ENCODE measurements around the gene NELL2. TPM values are rescaled to one million over a fixed set of nuclear protein-coding genes. Genes with fewer than 3 reads are reported as not detected.

Gene NELL2
- polyA plus RNA-seq, 3 donors = 0.09 to 0.98 (median 0.39) TPM

DNA sequence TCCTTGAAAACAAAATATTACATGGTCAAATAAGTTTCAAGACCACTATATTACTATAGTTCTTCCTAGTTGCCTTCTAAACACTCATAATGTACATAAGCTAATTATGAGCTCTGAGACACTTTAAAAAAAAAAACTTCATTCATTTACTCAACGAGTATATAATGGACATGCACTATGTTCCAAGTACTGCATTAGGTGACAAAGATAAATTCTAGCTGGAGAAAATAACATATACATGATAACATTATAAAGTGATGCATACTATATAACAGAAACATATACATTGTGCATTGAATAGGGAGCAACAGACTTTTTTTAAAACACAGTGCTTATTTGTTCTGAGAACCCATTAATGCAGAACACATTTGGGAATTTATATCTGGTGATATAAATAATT is 202.3 kb downstream of the NELL2 start:
- peaks cover 2 to 6% of the 10 kb centered on the region in 2 donors for H3K9me3 ChIP-seq (replicated peaks in 1 of 2; ENCODE audit: control insufficient read depth in 1 of 2, insufficient read depth in 1 of 2, low read length in 2 of 2)
- no peaks in the 10 kb centered on the region for H3K4me1 Mint-ChIP-seq
- no peak overlapping the region for H3K27ac ChIP-seq (ENCODE audit: low read depth in 1 of 2, low read length in 2 of 2)
- H3K9me3 Mint-ChIP-seq = peaks cover 0 to 10% (median 6%) of the 10 kb centered on the region in 7 donors
- no peaks in the 10 kb centered on the region for H3K27me3 ChIP-seq (ENCODE audit: control insufficient read depth in 2 of 2, insufficient read depth in 2 of 2, low read length in 2 of 2)
- H3K79me2 ChIP-seq (ENCODE audit: insufficient read depth, low read length) = no peaks in the 10 kb centered on the region
- H4K20me1 ChIP-seq (ENCODE audit: insufficient read depth, low read length) = no peaks in the 10 kb centered on the region
- intact Hi-C loops (cut with micrococcal nuclease) = no loop called here
- no peak overlapping the region for H3K4me3 Mint-ChIP-seq
- no peaks in the 10 kb centered on the region for H3K36me3 Mint-ChIP-seq
- no peaks in the 10 kb centered on the region for H3K4me1 ChIP-seq (ENCODE audit: control insufficient read depth in 1 of 2, insufficient read depth in 2 of 2, low read length in 2 of 2)
- no peak overlapping the region for H3K4me3 ChIP-seq (replicated peaks in 1 of 3; ENCODE audit: low read depth in 2 of 3, low read length in 3 of 3)
- no peak overlapping the region for H3K27ac Mint-ChIP-seq
- no peaks in the 10 kb centered on the region for H3K36me3 ChIP-seq (replicated peaks in 1 of 2; ENCODE audit: control insufficient read depth in 1 of 2, insufficient read depth in 2 of 2, low read length in 2 of 2)
- no peak overlapping the region for H3K4me2 ChIP-seq (replicated peaks; ENCODE audit: extremely low read depth, low read length, poor library complexity, severe bottlenecking)
- TF ChIP-seq, protein P1, sequence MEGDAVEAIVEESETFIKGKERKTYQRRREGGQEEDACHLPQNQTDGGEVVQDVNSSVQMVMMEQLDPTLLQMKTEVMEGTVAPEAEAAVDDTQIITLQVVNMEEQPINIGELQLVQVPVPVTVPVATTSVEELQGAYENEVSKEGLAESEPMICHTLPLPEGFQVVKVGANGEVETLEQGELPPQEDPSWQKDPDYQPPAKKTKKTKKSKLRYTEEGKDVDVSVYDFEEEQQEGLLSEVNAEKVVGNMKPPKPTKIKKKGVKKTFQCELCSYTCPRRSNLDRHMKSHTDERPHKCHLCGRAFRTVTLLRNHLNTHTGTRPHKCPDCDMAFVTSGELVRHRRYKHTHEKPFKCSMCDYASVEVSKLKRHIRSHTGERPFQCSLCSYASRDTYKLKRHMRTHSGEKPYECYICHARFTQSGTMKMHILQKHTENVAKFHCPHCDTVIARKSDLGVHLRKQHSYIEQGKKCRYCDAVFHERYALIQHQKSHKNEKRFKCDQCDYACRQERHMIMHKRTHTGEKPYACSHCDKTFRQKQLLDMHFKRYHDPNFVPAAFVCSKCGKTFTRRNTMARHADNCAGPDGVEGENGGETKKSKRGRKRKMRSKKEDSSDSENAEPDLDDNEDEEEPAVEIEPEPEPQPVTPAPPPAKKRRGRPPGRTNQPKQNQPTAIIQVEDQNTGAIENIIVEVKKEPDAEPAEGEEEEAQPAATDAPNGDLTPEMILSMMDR (IDR thresholded peaks at IDR 0.05) = no peak
- DNase-seq = no peak
- H3K27me3 Mint-ChIP-seq (ENCODE audit: low read depth in 3 of 3) = peaks cover 0 to 2% (median 0%) of the 10 kb centered on the region in 3 donors
- H3K9ac ChIP-seq (ENCODE audit: insufficient read depth, low read length, poor library complexity, severe bottlenecking) = no peak overlapping the region
- H2AFZ ChIP-seq (ENCODE audit: insufficient read depth, low read depth, low read length, poor library complexity, severe bottlenecking) = no peak overlapping the region
- WGBS (ENCODE audit: insufficient coverage) = no CpG with 5 or more reads among the region's 1 CpG

DNA sequence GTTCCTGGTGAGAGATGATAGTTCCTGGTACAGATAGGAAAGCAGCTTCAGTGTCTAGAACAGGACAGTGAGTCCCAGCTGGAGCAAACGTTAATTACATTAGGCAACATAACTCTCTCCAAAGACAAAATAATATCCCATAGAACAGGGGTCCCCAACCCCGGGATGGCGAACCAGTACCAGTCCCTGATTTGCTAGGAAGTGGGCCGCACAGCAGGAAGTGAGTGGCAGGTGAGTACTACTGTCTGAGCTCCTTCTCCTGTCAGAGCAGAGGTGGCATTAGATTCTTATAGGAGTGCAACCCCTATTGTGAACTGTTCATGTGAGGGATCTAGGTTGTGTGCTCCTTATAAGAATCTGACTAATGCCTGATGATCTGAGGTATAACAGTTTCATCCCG is 204.1 kb downstream of the NELL2 start:
- no peak overlapping the region for H2AFZ ChIP-seq (ENCODE audit: insufficient read depth, low read depth, low read length, poor library complexity, severe bottlenecking)
- H3K27me3 ChIP-seq (ENCODE audit: control insufficient read depth in 2 of 2, insufficient read depth in 2 of 2, low read length in 2 of 2) = no peaks in the 10 kb centered on the region
- no peak overlapping the region for H3K4me2 ChIP-seq (replicated peaks; ENCODE audit: extremely low read depth, low read length, poor library complexity, severe bottlenecking)
- H3K27me3 Mint-ChIP-seq (ENCODE audit: low read depth in 3 of 3) = peaks cover 0 to 2% (median 0%) of the 10 kb centered on the region in 3 donors
- no peak overlapping the region for H3K4me3 Mint-ChIP-seq
- no peaks in the 10 kb centered on the region for H3K4me1 Mint-ChIP-seq
- no peaks in the 10 kb centered on the region for H3K79me2 ChIP-seq (ENCODE audit: insufficient read depth, low read length)
- intact Hi-C loops (cut with micrococcal nuclease) = no loop called here
- no peak overlapping the region for H3K4me3 ChIP-seq (replicated peaks in 1 of 3; ENCODE audit: low read depth in 2 of 3, low read length in 3 of 3)
- H3K27ac Mint-ChIP-seq = no peak overlapping the region
- H3K9me3 Mint-ChIP-seq = peaks cover 8 to 14% (median 11%) of the 10 kb centered on the region in 7 donors
- no peaks in the 10 kb centered on the region for H3K4me1 ChIP-seq (ENCODE audit: control insufficient read depth in 1 of 2, insufficient read depth in 2 of 2, low read length in 2 of 2)
- H3K36me3 ChIP-seq (replicated peaks in 1 of 2; ENCODE audit: control insufficient read depth in 1 of 2, insufficient read depth in 2 of 2, low read length in 2 of 2) = no peaks in the 10 kb centered on the region
- no peak overlapping the region for H3K9ac ChIP-seq (ENCODE audit: insufficient read depth, low read length, poor library complexity, severe bottlenecking)
- H3K9me3 ChIP-seq (replicated peaks in 1 of 2; ENCODE audit: control insufficient read depth in 1 of 2, insufficient read depth in 1 of 2, low read length in 2 of 2) = peaks cover 16 to 19% of the 10 kb centered on the region in 2 donors
- H3K27ac ChIP-seq (ENCODE audit: low read depth in 1 of 2, low read length in 2 of 2) = no peak overlapping the region
- 83% methylated on average over 2 of the region's 5 CpGs for WGBS (ENCODE audit: insufficient coverage)
- H4K20me1 ChIP-seq (ENCODE audit: insufficient read depth, low read length) = no peaks in the 10 kb centered on the region
- no peaks in the 10 kb centered on the region for H3K36me3 Mint-ChIP-seq
- DNase-seq = no peak
- TF ChIP-seq, protein P1 (IDR thresholded peaks at IDR 0.05) = no peak

Measured in CD14-positive monocyte (primary cell).